IPS DF 6.9 (cell line): ENCODE measurements around the gene MRPS18B.

Experiments used
- DNase-seq: peaks from one replicate; pipeline ENCODE4 v3.0.0-alpha.2; 2013; ENCODE audit warnings: low read depth, low spot score
- H3K27ac ChIP-seq: one replicate; pipeline ENCODE4 v1.5.1; 2013; ENCODE audit warnings: low read length, control low read depth
- H3K27me3 ChIP-seq: 2 replicates; pipeline ENCODE4 v1.6.1; 2013; ENCODE audit warnings: mild to moderate bottlenecking, low read length; ENCODE audit not compliant: control insufficient read depth, insufficient read depth
- H3K36me3 ChIP-seq: 2 replicates; pipeline ENCODE4 v1.6.1; 2013; ENCODE audit warnings: low read length; ENCODE audit not compliant: control insufficient read depth, insufficient read depth
- H3K4me1 ChIP-seq: 2 replicates; pipeline ENCODE4 v1.6.1; 2013; ENCODE audit warnings: low read length; ENCODE audit not compliant: control insufficient read depth, insufficient read depth
- H3K4me3 ChIP-seq: 2 replicates; pipeline ENCODE4 v1.5.1; 2013; ENCODE audit warnings: mild to moderate bottlenecking, low read length
- H3K9me3 ChIP-seq: 2 replicates; pipeline ENCODE4 v1.6.1; 2013; ENCODE audit warnings: low read length, inconsistent platforms; ENCODE audit not compliant: control insufficient read depth, insufficient read depth
- WGBS: extraction: QIAGEN DNeasy Blood & Tissue Kit; methylation state at CpG from one replicate; pipeline ENCODE4 v1.1.7; 2013; ENCODE audit warnings: mixed read lengths, missing lambda C conversion rate; ENCODE audit not compliant: insufficient read length, insufficient coverage; 5-methylcytosine and 5-hydroxymethylcytosine counted together

Gene MRPS18B

DNA sequence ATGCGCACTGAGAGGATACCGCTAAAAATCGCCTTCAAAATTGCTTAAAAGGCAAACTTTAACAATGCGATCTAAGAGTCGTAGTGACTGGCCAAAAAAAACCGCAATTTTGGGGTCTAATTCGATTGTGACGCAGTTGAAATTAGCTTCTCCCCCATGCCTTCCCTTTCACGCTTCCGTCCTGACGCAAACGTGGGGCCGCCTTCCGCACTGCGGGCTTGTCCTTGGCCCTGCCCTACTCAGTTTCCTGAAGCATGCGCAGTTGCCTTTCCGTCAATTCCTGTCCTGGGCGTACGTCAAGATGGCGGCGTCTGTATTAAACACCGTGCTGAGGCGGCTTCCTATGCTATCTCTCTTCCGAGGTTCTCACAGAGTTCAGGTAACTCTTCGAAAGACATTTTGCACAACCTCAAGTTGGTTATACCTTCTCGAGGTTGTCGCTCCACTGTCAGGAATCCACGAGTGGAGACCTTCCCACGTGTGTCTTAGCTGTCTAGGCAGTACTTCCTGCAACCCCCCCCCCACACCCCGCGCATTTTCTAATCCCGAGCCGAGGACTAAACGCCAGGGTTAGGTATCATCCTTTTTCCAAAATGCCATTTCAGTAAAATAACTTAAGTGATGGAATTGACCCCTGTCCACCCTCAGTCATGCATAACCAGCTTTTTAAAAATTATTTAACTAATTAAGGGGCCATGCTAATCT, at the start of gene MRPS18B:
Gene MRPS18B, plus strand, starts transcription at position 276 of the 705 bp plus-strand sequence. Its CDS starts 26 bp downstream, at position 302.
- Histone ChIP-seq H3K9me3 (no peaks in the 10 kb centered on the region), H3K36me3 (peaks cover 15% of the 10 kb centered on the region; the same call in 1 of the 2 replicates), H3K27ac (peak within 1 kb of the TSS; percentile 1), H3K4me1 (no peaks in the 10 kb centered on the region; the same call in 1 of the 2 replicates), H3K4me3 (peak within 1 kb of the TSS; percentile 81), H3K27me3 (no peaks in the 10 kb centered on the region)
- peak; percentile 94 for DNase-seq
- no CpG with 5 or more reads among the region's 34 CpGs for WGBS

DNA sequence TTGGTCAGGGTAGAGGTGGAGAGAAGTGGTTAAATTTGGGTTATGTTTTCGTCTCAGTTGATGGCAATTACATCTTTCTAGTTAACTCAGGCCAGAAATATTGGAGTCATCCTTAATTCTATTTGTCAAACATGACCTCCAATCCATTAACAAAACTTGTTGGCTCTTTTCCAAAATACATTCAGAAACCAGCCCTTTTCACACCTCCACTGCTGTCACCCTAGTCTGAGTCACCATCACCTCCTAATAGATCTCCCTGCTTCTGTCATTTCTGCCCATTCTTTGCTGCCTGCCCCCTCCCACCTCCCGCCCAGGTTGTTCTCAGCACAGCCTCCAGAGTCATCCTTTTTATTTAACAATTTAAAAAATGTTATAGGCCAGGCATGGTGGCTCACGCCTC, 49.4 kb upstream of the MRPS18B start:
- no peaks in the 10 kb centered on the region; the same call in 1 of the 2 replicates for H3K36me3 ChIP-seq
- H3K9me3 ChIP-seq = no peaks in the 10 kb centered on the region
- H3K27ac ChIP-seq = no peak overlapping the region
- DNase-seq = no peak
- no peak overlapping the region for H3K4me3 ChIP-seq
- H3K4me1 ChIP-seq = no peaks in the 10 kb centered on the region; the same call in 1 of the 2 replicates
- WGBS = no CpG with 5 or more reads among the region's 3 CpGs
- H3K27me3 ChIP-seq = no peaks in the 10 kb centered on the region

DNA sequence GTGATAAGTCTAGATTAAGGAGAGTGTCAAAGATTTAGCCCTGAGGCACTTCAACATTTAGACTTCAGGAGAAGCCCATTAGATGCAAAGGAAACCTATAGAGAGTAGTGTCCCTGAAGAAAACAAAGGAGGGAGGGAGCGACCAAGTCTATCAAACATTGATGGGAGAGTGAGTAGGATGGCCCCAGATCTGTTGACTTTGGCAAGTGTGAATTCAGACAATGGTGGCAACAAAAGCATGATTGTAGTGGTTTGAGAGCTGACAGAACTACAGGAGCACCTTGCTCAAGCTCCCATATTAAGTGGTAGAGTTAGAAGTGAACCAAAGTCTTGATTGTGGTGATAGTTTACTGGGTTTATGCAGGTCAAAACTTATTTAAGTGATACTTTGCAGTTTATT, 47.4 kb upstream of the MRPS18B start:
- no peaks in the 10 kb centered on the region for H3K27me3 ChIP-seq
- no peak overlapping the region for H3K27ac ChIP-seq
- no peak for DNase-seq
- no peaks in the 10 kb centered on the region for H3K9me3 ChIP-seq
- H3K4me3 ChIP-seq = no peak overlapping the region
- no peaks in the 10 kb centered on the region; the same call in 1 of the 2 replicates for H3K4me1 ChIP-seq
- no CpG with 5 or more reads among the region's 1 CpG for WGBS
- no peaks in the 10 kb centered on the region; the same call in 1 of the 2 replicates for H3K36me3 ChIP-seq

DNA sequence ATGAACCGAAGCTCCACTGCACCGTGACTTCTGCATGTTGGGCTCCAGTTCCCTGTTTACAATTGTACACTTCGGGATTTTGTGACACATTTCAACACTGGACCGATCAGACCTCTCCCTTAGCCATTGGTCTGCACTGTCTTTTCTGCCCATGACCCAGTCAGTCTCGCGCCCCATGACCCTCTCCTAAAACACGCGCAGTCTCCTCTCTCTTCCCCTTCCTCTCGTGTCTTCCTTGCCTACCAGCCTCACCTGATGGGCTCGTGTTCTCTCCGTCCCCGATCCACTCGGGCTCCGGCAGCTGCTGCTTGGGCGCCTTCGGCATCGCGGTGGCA, 46.9 kb upstream of the MRPS18B start:
- peak overlapping the region; percentile 94; the same call in 1 of the 2 replicates for H3K4me3 ChIP-seq
- WGBS = no CpG with 5 or more reads among the region's 18 CpGs
- H3K9me3 ChIP-seq = no peaks in the 10 kb centered on the region
- H3K4me1 ChIP-seq = no peaks in the 10 kb centered on the region; the same call in 1 of the 2 replicates
- H3K27me3 ChIP-seq = no peaks in the 10 kb centered on the region
- DNase-seq = no peak
- H3K36me3 ChIP-seq = no peaks in the 10 kb centered on the region; the same call in 1 of the 2 replicates
- H3K27ac ChIP-seq = no peak overlapping the region

DNA sequence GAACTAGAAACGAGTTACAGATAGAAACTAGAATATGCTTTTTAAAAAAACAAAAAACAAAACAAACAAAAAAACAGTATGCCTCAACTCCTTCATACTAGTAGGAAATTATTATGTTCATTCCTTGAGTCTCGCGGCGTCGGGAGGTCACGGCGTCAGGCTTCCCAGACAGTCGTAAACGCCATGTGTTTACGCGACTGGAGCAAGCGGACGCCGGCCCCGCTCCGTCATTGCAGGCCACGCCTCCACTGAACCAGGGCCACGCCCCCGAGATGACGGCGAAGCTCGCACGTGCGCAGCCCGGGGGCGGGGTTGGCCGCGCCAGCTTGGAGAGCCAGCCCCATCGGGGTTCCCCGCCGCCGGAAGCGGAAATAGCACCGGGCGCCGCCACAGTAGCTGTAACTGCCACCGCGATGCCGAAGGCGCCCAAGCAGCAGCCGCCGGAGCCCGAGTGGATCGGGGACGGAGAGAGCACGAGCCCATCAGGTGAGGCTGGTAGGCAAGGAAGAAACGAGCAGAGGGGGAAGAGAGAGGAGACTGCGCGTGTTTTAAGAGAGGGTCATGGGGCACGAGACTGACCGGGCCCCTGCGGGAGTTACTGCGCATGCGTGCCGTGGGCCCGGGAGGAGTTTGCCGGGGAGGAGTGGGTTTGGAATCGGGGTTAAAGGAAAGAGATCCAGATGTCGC, 46.4 kb upstream of the MRPS18B start, which contains the start of gene ABCF1:
Gene ABCF1, plus strand, starts transcription at position 368 of the 687 bp plus-strand sequence. Its CDS starts 46 bp downstream, at position 414.
- H3K9me3 ChIP-seq = no peaks in the 10 kb centered on the region
- H3K27me3 ChIP-seq = no peaks in the 10 kb centered on the region
- no peaks in the 10 kb centered on the region; the same call in 1 of the 2 replicates for H3K4me1 ChIP-seq
- peak; percentile 89 for DNase-seq
- no CpG with 5 or more reads among the region's 59 CpGs for WGBS
- peak within 1 kb of the TSS; percentile 94 for H3K4me3 ChIP-seq
- H3K36me3 ChIP-seq = no peaks in the 10 kb centered on the region; the same call in 1 of the 2 replicates
- no peak within 1 kb of the TSS for H3K27ac ChIP-seq

DNA sequence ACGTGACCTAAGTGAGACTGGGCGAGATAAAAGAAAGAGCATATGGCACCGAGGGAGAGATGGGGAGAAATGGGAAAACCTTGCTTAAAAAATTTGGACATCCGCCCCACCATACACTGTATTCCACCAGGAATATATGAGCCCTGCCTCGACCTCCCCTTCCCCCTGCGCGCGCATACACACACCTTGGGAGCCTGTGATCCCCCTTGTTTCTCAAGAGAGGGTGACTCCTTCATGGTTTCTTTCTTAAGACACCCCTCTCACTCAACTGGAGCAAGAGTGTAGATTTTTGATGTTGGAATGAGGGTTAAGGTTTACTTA, 45.9 kb upstream of the MRPS18B start:
- no CpG with 5 or more reads among the region's 8 CpGs for WGBS
- Histone ChIP-seq H3K4me1 (no peaks in the 10 kb centered on the region; the same call in 1 of the 2 replicates), H3K27me3 (no peaks in the 10 kb centered on the region), H3K27ac (no peak overlapping the region), H3K36me3 (no peaks in the 10 kb centered on the region; the same call in 1 of the 2 replicates), H3K4me3 (peak overlapping the region; percentile 94), H3K9me3 (no peaks in the 10 kb centered on the region)
- DNase-seq = no peak

DNA sequence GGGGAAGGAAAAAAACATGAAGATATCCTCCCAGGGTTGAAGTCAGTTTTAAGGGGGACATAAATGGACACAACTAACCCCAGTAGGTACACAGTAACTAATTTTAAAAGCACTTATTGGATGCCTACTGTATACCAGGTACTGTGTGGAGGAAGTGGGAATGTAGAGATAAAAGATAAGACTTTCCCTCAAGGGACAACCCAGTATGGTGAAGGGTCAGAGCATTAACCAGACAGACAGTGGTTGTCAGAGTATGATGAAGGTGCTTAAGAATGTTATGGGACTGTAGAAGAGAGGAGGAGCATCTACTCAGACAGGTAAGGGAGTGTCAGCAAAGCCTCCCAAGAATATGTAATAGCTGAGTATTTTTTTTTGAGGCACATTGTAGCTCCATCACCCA, 45.5 kb upstream of the MRPS18B start:
- no peaks in the 10 kb centered on the region; the same call in 1 of the 2 replicates for H3K4me1 ChIP-seq
- H3K4me3 ChIP-seq = peak overlapping the region; percentile 94; the same call in 1 of the 2 replicates
- no peaks in the 10 kb centered on the region for H3K27me3 ChIP-seq
- H3K36me3 ChIP-seq = no peaks in the 10 kb centered on the region; the same call in 1 of the 2 replicates
- DNase-seq = no peak
- H3K9me3 ChIP-seq = no peaks in the 10 kb centered on the region
- H3K27ac ChIP-seq = no peak overlapping the region

- no peak overlapping the region for H3K4me3 ChIP-seq
- no peak for DNase-seq
- peaks cover 8% of the 10 kb centered on the region; the same call in 1 of the 2 replicates for H3K36me3 ChIP-seq
- H3K4me1 ChIP-seq = no peaks in the 10 kb centered on the region; the same call in 1 of the 2 replicates
- H3K27me3 ChIP-seq = no peaks in the 10 kb centered on the region
- no peaks in the 10 kb centered on the region for H3K9me3 ChIP-seq
- no peak overlapping the region for H3K27ac ChIP-seq
- no CpG with 5 or more reads among the region's 4 CpGs for WGBS
Measured at GRCh38 chr6:30573113-30573512, 44.5 kb upstream of the MRPS18B start.

- Histone ChIP-seq H3K27me3 (no peaks in the 10 kb centered on the region), H3K9me3 (no peaks in the 10 kb centered on the region), H3K4me3 (no peak overlapping the region), H3K4me1 (no peaks in the 10 kb centered on the region), H3K27ac (no peak overlapping the region), H3K36me3 (peaks cover 29% of the 10 kb centered on the region)
- WGBS = no CpG with 5 or more reads among the region's 8 CpGs
- no peak for DNase-seq
Measured at GRCh38 chr6:30578051-30578450, 39.6 kb upstream of the MRPS18B start.

DNA sequence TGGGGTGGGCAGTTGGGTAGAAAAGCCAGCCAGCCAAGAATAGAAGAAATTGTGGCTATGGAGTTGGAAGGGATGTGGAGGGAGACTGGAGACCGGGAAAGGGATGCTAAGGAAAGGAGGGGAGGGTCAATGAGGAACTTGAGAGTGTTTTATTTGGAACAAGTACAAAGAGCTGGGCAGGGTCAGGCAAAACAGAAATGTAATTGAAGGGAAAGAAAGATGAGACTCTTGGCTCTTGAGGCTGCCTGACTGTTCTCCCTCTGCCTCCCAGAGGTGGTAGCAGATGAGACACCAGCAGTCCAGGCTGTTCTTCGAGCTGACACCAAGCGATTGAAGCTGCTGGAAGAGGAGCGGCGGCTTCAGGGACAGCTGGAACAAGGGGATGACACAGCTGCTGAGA, 33.7 kb upstream of the MRPS18B start:
- DNase-seq = no peak
- peaks cover 57% of the 10 kb centered on the region for H3K36me3 ChIP-seq
- H3K4me3 ChIP-seq = no peak overlapping the region
- no peaks in the 10 kb centered on the region for H3K4me1 ChIP-seq
- no CpG with 5 or more reads among the region's 5 CpGs for WGBS
- no peaks in the 10 kb centered on the region for H3K9me3 ChIP-seq
- no peaks in the 10 kb centered on the region for H3K27me3 ChIP-seq
- no peak overlapping the region for H3K27ac ChIP-seq
